22Rv1 (cell line): ENCODE data around the gene SMIM13.

Experiments
- H3K27ac ChIP-seq: fragments of 450-650 bp; 2 replicates; pipeline ENCODE4 v1.5.1; 2017
- CTCF ChIP-seq: fragments of 450-650 bp; IDR thresholded peaks from 2 replicates; pipeline ENCODE4 v1.5.1; 2017; ENCODE audit warnings: mild to moderate bottlenecking
- ZFX ChIP-seq: fragments of 450-650 bp; IDR thresholded peaks from 2 replicates; pipeline ENCODE4 v1.6.1; 2017; ENCODE audit warnings: antibody characterized with exemption, borderline replicate concordance

The SMIM13 gene

GRCh38 chr6:11067348-11067747, 26.3 kb upstream of the SMIM13 start:
- no peak overlapping the region for H3K27ac ChIP-seq
- TF ChIP-seq ZFX (no peak), CTCF (no peak)

DNA sequence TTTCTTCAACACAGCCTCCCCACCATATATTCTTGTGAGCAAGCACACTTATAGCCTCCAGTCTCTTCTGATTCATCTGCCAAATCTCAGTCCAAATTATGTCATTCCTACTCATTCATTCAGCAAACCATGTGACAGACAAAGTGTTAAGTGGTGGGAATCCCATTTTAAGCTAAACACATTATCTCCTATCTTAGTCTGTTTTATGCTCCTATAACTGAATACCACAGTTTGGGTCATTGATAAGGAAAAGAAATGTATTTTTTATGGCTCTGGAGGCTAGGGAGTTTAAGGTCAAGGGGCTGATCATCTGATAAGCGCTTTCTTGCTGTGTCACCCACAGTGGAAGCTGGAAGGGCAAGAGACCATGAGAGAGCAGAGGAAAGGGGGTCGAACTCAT, 23.9 kb upstream of the SMIM13 start:
- no peak overlapping the region for H3K27ac ChIP-seq
- TF ChIP-seq ZFX (no peak), CTCF (no peak)

- TF ChIP-seq ZFX (no peak), CTCF (no peak)
- H3K27ac ChIP-seq, result no peak overlapping the region
Observed at GRCh38 chr6:11072101-11072500, 21.5 kb upstream of the SMIM13 start.

DNA sequence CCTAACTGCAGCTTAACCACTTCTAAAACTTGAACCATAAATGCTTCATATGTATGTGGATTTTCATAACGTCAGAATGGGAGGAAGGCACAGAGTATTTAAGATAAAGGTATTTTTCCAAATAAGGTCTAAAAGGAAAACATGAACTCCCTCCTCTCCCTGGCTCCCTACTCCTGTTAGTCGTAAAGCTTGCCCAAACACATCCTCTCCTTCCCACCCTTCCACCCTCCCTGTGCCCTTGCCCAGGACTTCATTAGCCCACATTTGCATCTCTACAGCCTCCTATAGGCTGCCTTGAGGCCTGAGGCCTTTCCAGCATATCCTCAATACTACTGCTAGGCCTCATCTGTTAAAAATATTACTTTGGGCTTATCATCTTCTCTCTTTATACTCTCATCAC, 17.1 kb upstream of the SMIM13 start:
- H3K27ac ChIP-seq, result no peak overlapping the region
- TF ChIP-seq CTCF (no peak), ZFX (no peak)

DNA sequence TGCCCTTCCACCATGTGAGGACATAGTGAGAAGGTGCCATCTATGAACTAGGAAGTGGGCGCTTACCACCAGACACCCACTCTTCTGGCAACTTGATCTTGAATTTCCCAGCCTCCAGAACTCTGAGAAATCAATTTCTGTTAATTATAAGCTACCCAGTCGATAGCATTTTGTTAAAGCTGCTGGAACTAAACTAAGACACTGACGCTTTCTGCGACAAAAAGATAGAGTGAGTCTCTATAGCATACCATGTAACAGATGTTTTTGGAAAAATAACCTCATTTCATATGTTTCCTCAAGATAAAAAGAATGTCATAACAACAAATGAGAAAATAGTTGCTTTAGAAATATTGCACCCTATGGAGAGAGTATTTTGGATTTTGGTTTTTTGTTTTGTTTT, 15.4 kb upstream of the SMIM13 start:
- no peak for TF ChIP-seq ZFX
- no peak for TF ChIP-seq CTCF

GRCh38 chr6:11080296-11080695, 13.3 kb upstream of the SMIM13 start:
- no peak for TF ChIP-seq CTCF
- no peak for TF ChIP-seq ZFX
- no peak overlapping the region for H3K27ac ChIP-seq

More for the DNA sequence above, 15.4 kb upstream of the SMIM13 start:
- no peak overlapping the region for H3K27ac ChIP-seq

GRCh38 chr6:11083491-11083890, 10.1 kb upstream of the SMIM13 start:
- TF ChIP-seq CTCF, result no peak
- no peak for TF ChIP-seq ZFX
- H3K27ac ChIP-seq, result no peak overlapping the region
